ENCODE results near the gene UMAD1. TPM values are rescaled to one million over a fixed set of nuclear protein-coding genes. Genes with fewer than 3 reads are reported as not detected.

UMAD1 gene
- total RNA-seq, 1 donor = 24.9 TPM

GRCh38 chr7:7808156-7808555 lies 167.6 kb downstream of the UMAD1 start:
- TF ChIP-seq, protein P1, sequence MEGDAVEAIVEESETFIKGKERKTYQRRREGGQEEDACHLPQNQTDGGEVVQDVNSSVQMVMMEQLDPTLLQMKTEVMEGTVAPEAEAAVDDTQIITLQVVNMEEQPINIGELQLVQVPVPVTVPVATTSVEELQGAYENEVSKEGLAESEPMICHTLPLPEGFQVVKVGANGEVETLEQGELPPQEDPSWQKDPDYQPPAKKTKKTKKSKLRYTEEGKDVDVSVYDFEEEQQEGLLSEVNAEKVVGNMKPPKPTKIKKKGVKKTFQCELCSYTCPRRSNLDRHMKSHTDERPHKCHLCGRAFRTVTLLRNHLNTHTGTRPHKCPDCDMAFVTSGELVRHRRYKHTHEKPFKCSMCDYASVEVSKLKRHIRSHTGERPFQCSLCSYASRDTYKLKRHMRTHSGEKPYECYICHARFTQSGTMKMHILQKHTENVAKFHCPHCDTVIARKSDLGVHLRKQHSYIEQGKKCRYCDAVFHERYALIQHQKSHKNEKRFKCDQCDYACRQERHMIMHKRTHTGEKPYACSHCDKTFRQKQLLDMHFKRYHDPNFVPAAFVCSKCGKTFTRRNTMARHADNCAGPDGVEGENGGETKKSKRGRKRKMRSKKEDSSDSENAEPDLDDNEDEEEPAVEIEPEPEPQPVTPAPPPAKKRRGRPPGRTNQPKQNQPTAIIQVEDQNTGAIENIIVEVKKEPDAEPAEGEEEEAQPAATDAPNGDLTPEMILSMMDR (IDR thresholded peaks at IDR 0.05; ENCODE audit: insufficient read depth, low read length) = no peak
- H3K4me3 ChIP-seq (ENCODE audit: low read depth, low read length) = no peak overlapping the region
- peak; percentile 75 for DNase-seq (ENCODE audit: low read depth)

DNA sequence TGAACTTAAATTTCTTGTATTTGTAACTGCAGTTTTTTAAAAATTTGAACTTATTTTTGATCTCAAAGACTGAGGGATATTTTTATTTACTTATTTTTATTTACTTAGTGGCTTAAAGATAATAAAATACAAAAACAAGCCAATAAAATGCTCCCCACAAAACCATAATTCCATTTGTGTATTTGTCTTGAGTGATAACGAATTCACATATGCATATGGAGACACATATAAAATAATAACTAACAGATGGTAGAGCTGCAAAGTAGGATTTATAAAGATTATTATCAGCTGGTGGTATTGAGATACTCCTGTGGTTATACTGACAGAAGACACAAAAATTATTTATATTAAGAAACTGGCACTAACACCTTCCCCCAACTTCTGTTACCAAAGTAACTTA lies 168.1 kb downstream of the UMAD1 start:
- TF ChIP-seq, protein P1 (IDR thresholded peaks at IDR 0.05; ENCODE audit: insufficient read depth, low read length) = no peak
- DNase-seq (ENCODE audit: low read depth) = no peak
- no peak overlapping the region for H3K4me3 ChIP-seq (ENCODE audit: low read depth, low read length)

GRCh38 chr7:7810380-7810779 lies 169.8 kb downstream of the UMAD1 start:
- TF ChIP-seq, protein P1 (IDR thresholded peaks at IDR 0.05; ENCODE audit: insufficient read depth, low read length) = no peak
- no peak for DNase-seq (ENCODE audit: low read depth)
- no peak overlapping the region for H3K4me3 ChIP-seq (ENCODE audit: low read depth, low read length)

DNA sequence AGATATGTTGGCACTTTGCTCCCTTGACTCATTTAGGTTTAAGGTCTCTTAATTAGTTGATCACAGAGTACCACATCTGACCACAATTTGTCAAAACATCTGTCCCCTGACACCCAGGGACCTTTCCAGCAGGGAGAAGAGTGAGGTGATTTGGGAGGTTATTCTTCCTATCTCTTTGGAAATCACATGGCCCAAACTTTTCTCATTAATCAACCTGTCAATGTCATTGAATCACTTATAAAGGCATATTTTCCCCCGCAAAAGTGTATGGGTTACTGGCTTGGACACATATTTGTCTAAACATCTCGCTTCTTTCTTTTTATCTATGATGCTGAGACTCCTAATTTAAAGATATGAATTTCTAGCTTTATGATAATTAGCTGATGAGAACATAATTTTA lies 170.3 kb downstream of the UMAD1 start:
- TF ChIP-seq, protein P1 (IDR thresholded peaks at IDR 0.05; ENCODE audit: insufficient read depth, low read length) = no peak
- no peak overlapping the region for H3K4me3 ChIP-seq (ENCODE audit: low read depth, low read length)
- DNase-seq (ENCODE audit: low read depth) = no peak

DNA sequence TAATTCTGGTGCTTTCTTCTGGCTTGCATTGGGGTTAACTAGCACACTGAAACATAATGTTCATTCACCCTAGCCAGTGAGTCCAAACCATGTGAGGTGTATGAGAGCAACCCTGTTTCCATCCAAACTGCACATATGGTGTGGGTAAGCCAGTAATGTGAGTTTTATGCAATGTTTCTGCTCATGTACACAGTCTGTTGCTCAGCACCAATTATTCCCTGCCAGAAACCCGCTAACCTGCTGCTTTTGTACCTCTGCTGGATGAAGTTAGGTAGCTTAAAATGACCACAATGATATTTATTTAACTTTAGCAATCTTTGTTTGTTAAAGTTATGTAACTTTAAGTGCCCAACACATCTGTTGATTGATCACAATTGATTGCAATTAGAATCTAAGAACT lies 171.6 kb downstream of the UMAD1 start:
- TF ChIP-seq, protein P1 (IDR thresholded peaks at IDR 0.05; ENCODE audit: insufficient read depth, low read length) = no peak
- H3K4me3 ChIP-seq (ENCODE audit: low read depth, low read length) = no peak overlapping the region
- no peak for DNase-seq (ENCODE audit: low read depth)

GRCh38 chr7:7815395-7815794 lies 174.8 kb downstream of the UMAD1 start:
- no peak overlapping the region for H3K4me3 ChIP-seq (ENCODE audit: low read depth, low read length)
- TF ChIP-seq, protein P1 (IDR thresholded peaks at IDR 0.05; ENCODE audit: insufficient read depth, low read length) = no peak
- no peak for DNase-seq (ENCODE audit: low read depth)

GRCh38 chr7:7816084-7816483 lies 175.5 kb downstream of the UMAD1 start:
- no peak for DNase-seq (ENCODE audit: low read depth)
- no peak overlapping the region for H3K4me3 ChIP-seq (ENCODE audit: low read depth, low read length)
- TF ChIP-seq, protein P1 (IDR thresholded peaks at IDR 0.05; ENCODE audit: insufficient read depth, low read length) = no peak
